Measurements from ENCODE around the gene CLTC.

- no peak for TF ChIP-seq GABPA (IDR thresholded peaks at IDR 0.05; ENCODE audit: low read depth)
- TF ChIP-seq, protein P1, sequence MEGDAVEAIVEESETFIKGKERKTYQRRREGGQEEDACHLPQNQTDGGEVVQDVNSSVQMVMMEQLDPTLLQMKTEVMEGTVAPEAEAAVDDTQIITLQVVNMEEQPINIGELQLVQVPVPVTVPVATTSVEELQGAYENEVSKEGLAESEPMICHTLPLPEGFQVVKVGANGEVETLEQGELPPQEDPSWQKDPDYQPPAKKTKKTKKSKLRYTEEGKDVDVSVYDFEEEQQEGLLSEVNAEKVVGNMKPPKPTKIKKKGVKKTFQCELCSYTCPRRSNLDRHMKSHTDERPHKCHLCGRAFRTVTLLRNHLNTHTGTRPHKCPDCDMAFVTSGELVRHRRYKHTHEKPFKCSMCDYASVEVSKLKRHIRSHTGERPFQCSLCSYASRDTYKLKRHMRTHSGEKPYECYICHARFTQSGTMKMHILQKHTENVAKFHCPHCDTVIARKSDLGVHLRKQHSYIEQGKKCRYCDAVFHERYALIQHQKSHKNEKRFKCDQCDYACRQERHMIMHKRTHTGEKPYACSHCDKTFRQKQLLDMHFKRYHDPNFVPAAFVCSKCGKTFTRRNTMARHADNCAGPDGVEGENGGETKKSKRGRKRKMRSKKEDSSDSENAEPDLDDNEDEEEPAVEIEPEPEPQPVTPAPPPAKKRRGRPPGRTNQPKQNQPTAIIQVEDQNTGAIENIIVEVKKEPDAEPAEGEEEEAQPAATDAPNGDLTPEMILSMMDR (IDR thresholded peaks at IDR 0.05; ENCODE audit: insufficient read depth, low read length), result no peak
- TF ChIP-seq REST (IDR thresholded peaks at IDR 0.05; ENCODE audit: insufficient replicate concordance, low read depth), result no peak
Measured at GRCh38 chr17:59650642-59651041, 30.9 kb downstream of the CLTC start.

All from HL-60 (cell line).